ENCODE data around the gene RAD18.

- TF ChIP-seq CTCF (IDR thresholded peaks at IDR 0.05): no peak
- TF ChIP-seq POLR2A (IDR thresholded peaks at IDR 0.05): no peak
These were observed 99.4 kb downstream of the RAD18 start for GRCh38 chr3:8863891-8864290.
